WTC11 (cell line): ENCODE measurements around the gene PFKFB4. TPM values are rescaled to one million over a fixed set of nuclear protein-coding genes. Genes with fewer than 3 reads are reported as not detected.

Source experiments
- ATAC-seq: fragments of 200-7000 bp; cut with Tn5 transposase; 2 replicates; pipeline ENCODE4 v1.10.0; 2021; ENCODE audit warnings: mild to moderate bottlenecking, moderate library complexity
- CTCF ChIA-PET: fragments of 300-600 bp; sonication (Branson Sonifier 250); formaldehyde crosslinking; loops from one replicate; lab custom pipeline; 2021; ENCODE audit warnings: antibody characterized with exemption; lab: Charles Lee
- POLR2A ChIA-PET: fragments of 350-600 bp; sonication (Branson Sonifier 250); formaldehyde crosslinking; loops from one replicate; lab custom pipeline; 2021; ENCODE audit warnings: antibody characterized with exemption; lab: Charles Lee
- DNase-seq: peaks from one replicate; pipeline ENCODE4 v3.0.0; 2021; ENCODE audit warnings: low spot score
- H3K27ac Mint-ChIP-seq: 2 replicates; pipeline ENCODE4 v1.8.0; 2021; ENCODE audit warnings: mixed read lengths
- H3K27me3 Mint-ChIP-seq: 2 replicates; pipeline ENCODE4 v1.8.0; 2021; ENCODE audit warnings: low read depth, mild to moderate bottlenecking, moderate library complexity, mixed read lengths
- H3K36me3 Mint-ChIP-seq: 2 replicates; pipeline ENCODE4 v1.8.0; 2021; ENCODE audit warnings: mixed read lengths
- H3K4me1 Mint-ChIP-seq: 2 replicates; pipeline ENCODE4 v1.8.0; 2022; ENCODE audit warnings: mixed read lengths
- H3K4me3 Mint-ChIP-seq: 2 replicates; pipeline ENCODE4 v1.8.0; 2021; ENCODE audit warnings: mild to moderate bottlenecking, moderate library complexity, mixed read lengths
- H3K9me3 Mint-ChIP-seq: 2 replicates; pipeline ENCODE4 v1.8.0; 2021; ENCODE audit warnings: mixed read lengths
- AFF4 ChIP-seq: sonication (generic); formaldehyde crosslinking; IDR thresholded peaks from 2 replicates; pipeline ENCODE4 v1.8.1; 2023; ENCODE audit warnings: mild to moderate bottlenecking, missing genetic modification reagents, borderline replicate concordance
- ATF3 ChIP-seq: sonication (generic); formaldehyde crosslinking; conservative IDR thresholded peaks from 2 replicates; pipeline ENCODE4 v1.8.1; 2022; ENCODE audit warnings: mild to moderate bottlenecking, missing genetic modification reagents
- FOXK1 ChIP-seq: sonication (generic); formaldehyde crosslinking; IDR thresholded peaks from 2 replicates; pipeline ENCODE4 v1.8.0; 2022; ENCODE audit warnings: mild to moderate bottlenecking, moderate library complexity, missing genetic modification reagents
- FOXP4 ChIP-seq: sonication (generic); formaldehyde crosslinking; IDR thresholded peaks from 2 replicates; pipeline ENCODE4 v1.8.0; 2022; ENCODE audit warnings: mild to moderate bottlenecking, missing genetic modification reagents
- GRHL2 ChIP-seq: fragments of 250-450 bp; sonication (Bioruptor Pico); IDR thresholded peaks from 2 replicates; pipeline ENCODE4 v1.8.0; 2022; ENCODE audit warnings: mild to moderate bottlenecking, moderate library complexity; ENCODE audit not compliant: insufficient replicate concordance, severe bottlenecking
- OVOL2 ChIP-seq: fragments of 250-450 bp; sonication (Bioruptor Pico); IDR thresholded peaks from 2 replicates; pipeline ENCODE4 v1.9.0; 2021; ENCODE audit warnings: mild to moderate bottlenecking, borderline replicate concordance
- PRDM15 ChIP-seq: sonication (generic); formaldehyde crosslinking; IDR thresholded peaks from 2 replicates; pipeline ENCODE4 v1.8.0; 2022; ENCODE audit warnings: missing genetic modification reagents
- SMAD4 ChIP-seq: sonication (generic); formaldehyde crosslinking; IDR thresholded peaks from 2 replicates; pipeline ENCODE4 v1.8.0; 2022; ENCODE audit warnings: mild to moderate bottlenecking, missing genetic modification reagents
- SOX15 ChIP-seq: fragments of 250-450 bp; sonication (Bioruptor Pico); IDR thresholded peaks from 2 replicates; pipeline ENCODE4 v1.9.0; 2021; ENCODE audit warnings: mild to moderate bottlenecking
- TCF7 ChIP-seq: sonication (generic); formaldehyde crosslinking; IDR thresholded peaks from 2 replicates; pipeline ENCODE4 v1.8.0; 2022; ENCODE audit warnings: mild to moderate bottlenecking, low read depth, missing genetic modification reagents, moderate library complexity
- TEAD1 ChIP-seq: sonication (generic); formaldehyde crosslinking; IDR thresholded peaks from 2 replicates; pipeline ENCODE4 v1.8.0; 2022; ENCODE audit warnings: mild to moderate bottlenecking, missing genetic modification reagents
- TP53 ChIP-seq: sonication (generic); formaldehyde crosslinking; IDR thresholded peaks from 2 replicates; pipeline ENCODE4 v1.8.1; 2023; ENCODE audit warnings: mild to moderate bottlenecking, missing genetic modification reagents
- USF1 ChIP-seq: sonication (generic); formaldehyde crosslinking; IDR thresholded peaks from 2 replicates; pipeline ENCODE4 v1.8.0; 2022; ENCODE audit warnings: mild to moderate bottlenecking, missing genetic modification reagents
- ZNF281 ChIP-seq: sonication (generic); formaldehyde crosslinking; IDR thresholded peaks from 2 replicates; pipeline ENCODE4 v1.8.0; 2023; ENCODE audit warnings: mild to moderate bottlenecking, missing genetic modification reagents
- total RNA-seq: library from RNA; stranded (reverse); gene quantifications from 3 replicates; pipeline ENCODE4 v1.2.3, GENCODE V29; 2021

Gene PFKFB4
- total RNA-seq, 1 experiment from 2014 or later: 18.0 TPM

- TF ChIP-seq TCF7 (CRISPR knock-in tag): no peak
These were observed 84.0 kb downstream of the PFKFB4 start (continued) for GRCh38 chr3:48472673-48472922.

GRCh38 chr3:48470286-48470685, 86.3 kb downstream of the PFKFB4 start:
- POLR2A ChIA-PET: no interaction called here
- Mint-ChIP-seq H3K27ac (peak overlapping the region; percentile 79; the same call in 1 of the 2 replicates), H3K4me3 (no peak overlapping the region), H3K36me3 (peaks cover 19% of the 10 kb centered on the region; the same call in 1 of the 2 replicates), H3K4me1 (peaks cover 34% of the 10 kb centered on the region), H3K27me3 (no peaks in the 10 kb centered on the region; the same call in 1 of the 2 replicates), H3K9me3 (no peaks in the 10 kb centered on the region)
- no peak for DNase-seq
- CTCF ChIA-PET: interaction anchor here (1.0 to 2.8 kb wide), 4 partner anchors 34 to 79 kb away, joined by 3 to 10 read pairs (median 4); no protein-coding TSS in a partner anchor
- ATAC-seq: no peak
- TF ChIP-seq SOX15 (no peak), ZNF281 (CRISPR knock-in tag) (no peak), TEAD1 (CRISPR knock-in tag) (no peak), AFF4 (CRISPR knock-in tag) (no peak), OVOL2 (CRISPR knock-in tag) (no peak), GRHL2 (CRISPR knock-in tag) (no peak), TP53 (CRISPR knock-in tag) (no peak), FOXK1 (CRISPR knock-in tag) (no peak), SMAD4 (no peak), USF1 (no peak), ATF3 (CRISPR knock-in tag) (no peak), PRDM15 (CRISPR knock-in tag) (no peak), FOXP4 (no peak)
